SK-MEL-5 (cell line): ENCODE results near the gene ZMYND10. TPM values are rescaled to one million over a fixed set of nuclear protein-coding genes. Genes with fewer than 3 reads are reported as not detected.

Source experiments
- DNase-seq: peaks from one replicate; pipeline ENCODE4 v3.0.0-alpha.2; 2016; ENCODE audit warnings: low read depth, low spot score
- in situ Hi-C: cut with HindIII; loops from 2 replicates; pipeline ENCODE4 v1.10.0; 2016; ENCODE audit warnings: low sequenced_read_pairs, high pct_unique_total_duplicates, low pct_unique_long_range_greater_than_20kb
- polyA plus RNA-seq, 2 experiments: library from polyadenylated mRNA; depleted of rRNA; stranded (reverse); fragments of >200 nt; gene quantifications; 2 replicates each; pipeline ENCODE4 v1.2.3, GENCODE V29; 2015
- total RNA-seq: library from RNA; depleted of rRNA; stranded (reverse); fragments of >200 nt; shearing (Covaris generic); gene quantifications from 2 replicates; pipeline ENCODE4 v1.2.3, GENCODE V29; 2014; rRNA removed

ZMYND10 gene
- 0.61 TPM in 1 of 2 replicates, not detected in the other for total RNA-seq
- polyA plus RNA-seq (2015; cell fraction: cytosol; rRNA removed) = 0.56 and 2.2 TPM in 2 replicates
- polyA plus RNA-seq (2015; cell fraction: nucleus; rRNA removed) = 0.23 and 2.5 TPM in 2 replicates

- in situ Hi-C loops = no loop called here
- DNase-seq = peak; percentile 69
These were observed at the start of gene ZMYND10 for GRCh38 chr3:50345586-50346234. Gene ZMYND10 (minus strand): TSS chr3:50345732. CDS start chr3:50345579, 153 bp downstream.

- in situ Hi-C loops = no loop called here
- DNase-seq = no peak
These were observed 47.5 kb upstream of the ZMYND10 start for GRCh38 chr3:50393061-50393460.

GRCh38 chr3:50392101-50392715, 46.7 kb upstream of the ZMYND10 start:
- no peak for DNase-seq
- in situ Hi-C loops = no loop called here

- in situ Hi-C loops = no loop called here
- no peak for DNase-seq
These were observed 45.1 kb upstream of the ZMYND10 start for GRCh38 chr3:50390508-50391224.

GRCh38 chr3:50389414-50389767, 43.9 kb upstream of the ZMYND10 start:
- in situ Hi-C loops = no loop called here
- no peak for DNase-seq

GRCh38 chr3:50388720-50389413, 43.3 kb upstream of the ZMYND10 start:
- DNase-seq = no peak
- in situ Hi-C loops = no loop called here

- peak; percentile 22 for DNase-seq
- in situ Hi-C loops = no loop called here
These were observed 42.6 kb upstream of the ZMYND10 start for GRCh38 chr3:50388016-50388719.

GRCh38 chr3:50385754-50386153, 40.2 kb upstream of the ZMYND10 start:
- in situ Hi-C loops = no loop called here
- DNase-seq = no peak

GRCh38 chr3:50383750-50384149, 38.2 kb upstream of the ZMYND10 start:
- no peak for DNase-seq
- in situ Hi-C loops = no loop called here

- in situ Hi-C loops = no loop called here
- no peak for DNase-seq
These were observed 37.2 kb upstream of the ZMYND10 start for GRCh38 chr3:50382722-50383121.

- DNase-seq = no peak
- in situ Hi-C loops = no loop called here
These were observed 35.9 kb upstream of the ZMYND10 start for GRCh38 chr3:50381383-50381782.

- no peak for DNase-seq
- in situ Hi-C loops = no loop called here
These were observed 35.0 kb upstream of the ZMYND10 start for GRCh38 chr3:50380405-50381085.

GRCh38 chr3:50378757-50379156, 33.2 kb upstream of the ZMYND10 start:
- DNase-seq = no peak

GRCh38 chr3:50378024-50378423, 32.5 kb upstream of the ZMYND10 start:
- in situ Hi-C loops = no loop called here
- DNase-seq = no peak

More at GRCh38 chr3:50378757-50379156, 33.2 kb upstream of the ZMYND10 start:
- in situ Hi-C loops = no loop called here

- in situ Hi-C loops = no loop called here
These were observed 29.9 kb upstream of the ZMYND10 start for GRCh38 chr3:50375258-50375931.

GRCh38 chr3:50374363-50375257, 29.1 kb upstream of the ZMYND10 start:
- in situ Hi-C loops = no loop called here
- DNase-seq = no peak

More at GRCh38 chr3:50375258-50375931, 29.9 kb upstream of the ZMYND10 start:
- no peak for DNase-seq
